HEK293 (cell line): Measurements from ENCODE around the gene MTERF4.

Experiments used
- CTCF ChIP-seq: fragments of 450-650 bp; formaldehyde crosslinking; IDR thresholded peaks from 2 replicates; pipeline ENCODE4 v1.5.1; 2016; ENCODE audit warnings: missing biosample characterization, missing genetic modification characterization
- INSM2 ChIP-seq: fragments of 450-650 bp; formaldehyde crosslinking; IDR thresholded peaks from 2 replicates; pipeline ENCODE4 v1.5.1; 2016; ENCODE audit warnings: missing biosample characterization, missing genetic modification characterization
- TRIM28 ChIP-seq: IDR thresholded peaks from 2 replicates; pipeline ENCODE4 v1.6.1; 2011; ENCODE audit warnings: low read length, control low read depth, borderline replicate concordance
- ZNF239 ChIP-seq: fragments of 450-650 bp; formaldehyde crosslinking; IDR thresholded peaks from 2 replicates; pipeline ENCODE4 v1.5.1; 2016; ENCODE audit warnings: missing biosample characterization, missing genetic modification characterization
- ZNF302 ChIP-seq: fragments of 450-650 bp; formaldehyde crosslinking; IDR thresholded peaks from 2 replicates; pipeline ENCODE4 v1.5.1; 2016; ENCODE audit warnings: missing biosample characterization, missing genetic modification characterization, low read depth
- ZNF350 ChIP-seq: fragments of 450-650 bp; formaldehyde crosslinking; IDR thresholded peaks from 2 replicates; pipeline ENCODE4 v1.5.0; 2017; ENCODE audit warnings: missing biosample characterization, mild to moderate bottlenecking, missing genetic modification characterization
- ZNF530 ChIP-seq: fragments of 450-650 bp; formaldehyde crosslinking; IDR thresholded peaks from 2 replicates; pipeline ENCODE4 v1.5.1; 2016; ENCODE audit warnings: low read depth, missing biosample characterization, missing genetic modification characterization
- ZNF660 ChIP-seq: fragments of 450-650 bp; IDR thresholded peaks from 2 replicates; pipeline ENCODE4 v1.5.1; 2018; ENCODE audit warnings: missing biosample characterization, mild to moderate bottlenecking, missing genetic modification characterization
- ZNF777 ChIP-seq: fragments of 450-650 bp; formaldehyde crosslinking; IDR thresholded peaks from 2 replicates; pipeline ENCODE4 v1.5.1; 2017; ENCODE audit warnings: missing biosample characterization, missing genetic modification characterization, borderline replicate concordance
- TF ChIP-seq, protein P1 (sequence below): fragments of 450-650 bp; IDR thresholded peaks from 2 replicates; pipeline ENCODE4 v1.5.1; 2018; ENCODE audit warnings: missing biosample characterization, missing genetic modification characterization
- TF ChIP-seq, protein P2 (sequence below): fragments of 450-650 bp; formaldehyde crosslinking; IDR thresholded peaks from 2 replicates; pipeline ENCODE4 v1.5.0; 2017; ENCODE audit warnings: missing biosample characterization, missing genetic modification characterization, borderline replicate concordance
- TF ChIP-seq, protein P3 (sequence below): fragments of 450-650 bp; formaldehyde crosslinking; IDR thresholded peaks from 2 replicates; pipeline ENCODE4 v1.5.1; 2016; ENCODE audit warnings: missing biosample characterization, missing genetic modification characterization

GRCh38 chr2:241051578-241052487 is 50.3 kb downstream of the MTERF4 start:
- TF ChIP-seq, protein P1, sequence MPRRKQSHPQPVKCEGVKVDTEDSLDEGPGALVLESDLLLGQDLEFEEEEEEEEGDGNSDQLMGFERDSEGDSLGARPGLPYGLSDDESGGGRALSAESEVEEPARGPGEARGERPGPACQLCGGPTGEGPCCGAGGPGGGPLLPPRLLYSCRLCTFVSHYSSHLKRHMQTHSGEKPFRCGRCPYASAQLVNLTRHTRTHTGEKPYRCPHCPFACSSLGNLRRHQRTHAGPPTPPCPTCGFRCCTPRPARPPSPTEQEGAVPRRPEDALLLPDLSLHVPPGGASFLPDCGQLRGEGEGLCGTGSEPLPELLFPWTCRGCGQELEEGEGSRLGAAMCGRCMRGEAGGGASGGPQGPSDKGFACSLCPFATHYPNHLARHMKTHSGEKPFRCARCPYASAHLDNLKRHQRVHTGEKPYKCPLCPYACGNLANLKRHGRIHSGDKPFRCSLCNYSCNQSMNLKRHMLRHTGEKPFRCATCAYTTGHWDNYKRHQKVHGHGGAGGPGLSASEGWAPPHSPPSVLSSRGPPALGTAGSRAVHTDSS (tag by site-specific recombination) = no peak
- TF ChIP-seq INSM2 (tag by site-specific recombination) = no peak
- no peak for TF ChIP-seq ZNF660 (tag by site-specific recombination)
- TF ChIP-seq CTCF (tag by site-specific recombination) = no peak
- TF ChIP-seq, protein P2, sequence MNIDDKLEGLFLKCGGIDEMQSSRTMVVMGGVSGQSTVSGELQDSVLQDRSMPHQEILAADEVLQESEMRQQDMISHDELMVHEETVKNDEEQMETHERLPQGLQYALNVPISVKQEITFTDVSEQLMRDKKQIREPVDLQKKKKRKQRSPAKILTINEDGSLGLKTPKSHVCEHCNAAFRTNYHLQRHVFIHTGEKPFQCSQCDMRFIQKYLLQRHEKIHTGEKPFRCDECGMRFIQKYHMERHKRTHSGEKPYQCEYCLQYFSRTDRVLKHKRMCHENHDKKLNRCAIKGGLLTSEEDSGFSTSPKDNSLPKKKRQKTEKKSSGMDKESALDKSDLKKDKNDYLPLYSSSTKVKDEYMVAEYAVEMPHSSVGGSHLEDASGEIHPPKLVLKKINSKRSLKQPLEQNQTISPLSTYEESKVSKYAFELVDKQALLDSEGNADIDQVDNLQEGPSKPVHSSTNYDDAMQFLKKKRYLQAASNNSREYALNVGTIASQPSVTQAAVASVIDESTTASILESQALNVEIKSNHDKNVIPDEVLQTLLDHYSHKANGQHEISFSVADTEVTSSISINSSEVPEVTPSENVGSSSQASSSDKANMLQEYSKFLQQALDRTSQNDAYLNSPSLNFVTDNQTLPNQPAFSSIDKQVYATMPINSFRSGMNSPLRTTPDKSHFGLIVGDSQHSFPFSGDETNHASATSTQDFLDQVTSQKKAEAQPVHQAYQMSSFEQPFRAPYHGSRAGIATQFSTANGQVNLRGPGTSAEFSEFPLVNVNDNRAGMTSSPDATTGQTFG = no peak
- TF ChIP-seq ZNF777 = no peak
- TF ChIP-seq TRIM28 = no peak
- no peak for TF ChIP-seq ZNF302 (tag by site-specific recombination)
- TF ChIP-seq, protein P3, sequence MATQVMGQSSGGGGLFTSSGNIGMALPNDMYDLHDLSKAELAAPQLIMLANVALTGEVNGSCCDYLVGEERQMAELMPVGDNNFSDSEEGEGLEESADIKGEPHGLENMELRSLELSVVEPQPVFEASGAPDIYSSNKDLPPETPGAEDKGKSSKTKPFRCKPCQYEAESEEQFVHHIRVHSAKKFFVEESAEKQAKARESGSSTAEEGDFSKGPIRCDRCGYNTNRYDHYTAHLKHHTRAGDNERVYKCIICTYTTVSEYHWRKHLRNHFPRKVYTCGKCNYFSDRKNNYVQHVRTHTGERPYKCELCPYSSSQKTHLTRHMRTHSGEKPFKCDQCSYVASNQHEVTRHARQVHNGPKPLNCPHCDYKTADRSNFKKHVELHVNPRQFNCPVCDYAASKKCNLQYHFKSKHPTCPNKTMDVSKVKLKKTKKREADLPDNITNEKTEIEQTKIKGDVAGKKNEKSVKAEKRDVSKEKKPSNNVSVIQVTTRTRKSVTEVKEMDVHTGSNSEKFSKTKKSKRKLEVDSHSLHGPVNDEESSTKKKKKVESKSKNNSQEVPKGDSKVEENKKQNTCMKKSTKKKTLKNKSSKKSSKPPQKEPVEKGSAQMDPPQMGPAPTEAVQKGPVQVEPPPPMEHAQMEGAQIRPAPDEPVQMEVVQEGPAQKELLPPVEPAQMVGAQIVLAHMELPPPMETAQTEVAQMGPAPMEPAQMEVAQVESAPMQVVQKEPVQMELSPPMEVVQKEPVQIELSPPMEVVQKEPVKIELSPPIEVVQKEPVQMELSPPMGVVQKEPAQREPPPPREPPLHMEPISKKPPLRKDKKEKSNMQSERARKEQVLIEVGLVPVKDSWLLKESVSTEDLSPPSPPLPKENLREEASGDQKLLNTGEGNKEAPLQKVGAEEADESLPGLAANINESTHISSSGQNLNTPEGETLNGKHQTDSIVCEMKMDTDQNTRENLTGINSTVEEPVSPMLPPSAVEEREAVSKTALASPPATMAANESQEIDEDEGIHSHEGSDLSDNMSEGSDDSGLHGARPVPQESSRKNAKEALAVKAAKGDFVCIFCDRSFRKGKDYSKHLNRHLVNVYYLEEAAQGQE (tag by site-specific recombination) = no peak
- TF ChIP-seq ZNF239 = no peak
- TF ChIP-seq ZNF350 (tag by site-specific recombination) = no peak
- TF ChIP-seq ZNF530 (tag by site-specific recombination) = no peak
